Skeletal muscle tissue (tissue), 4 donors: Measurements from ENCODE around the gene METTL21C. TPM values are rescaled to one million over a fixed set of nuclear protein-coding genes. Genes with fewer than 3 reads are reported as not detected.

ENCODE experiments used
- H3K27ac ChIP-seq: one replicate; pipeline ENCODE4 v1.7.0; 2013; ENCODE audit warnings: mild to moderate bottlenecking, low read depth, low read length, inconsistent platforms
- H3K27me3 ChIP-seq, 3 donors: one replicate each; pipeline ENCODE4 v1.7.0; 2013; ENCODE audit warnings: low read length in 3 of 3; ENCODE audit not compliant: control insufficient read depth in 3 of 3, insufficient read depth in 3 of 3
- H3K36me3 ChIP-seq, 3 donors: one replicate each; pipeline ENCODE4 v1.7.0; 2013; ENCODE audit warnings: low read length in 3 of 3; ENCODE audit not compliant: control insufficient read depth in 3 of 3, insufficient read depth in 3 of 3
- H3K4me1 ChIP-seq, 3 donors: one replicate each; pipeline ENCODE4 v1.7.0; 2013; ENCODE audit warnings: low read length in 3 of 3, mild to moderate bottlenecking in 3 of 3; ENCODE audit not compliant: control insufficient read depth in 3 of 3, insufficient read depth in 3 of 3
- H3K4me3 ChIP-seq, 3 donors: one replicate each; pipeline ENCODE4 v1.7.0; 2013; ENCODE audit warnings: low read length in 3 of 3
- H3K9ac ChIP-seq, 3 donors: one replicate each; pipeline ENCODE4 v1.7.0; 2013; ENCODE audit warnings: low read length in 3 of 3, mild to moderate bottlenecking in 3 of 3, moderate library complexity in 2 of 3, low read depth in 1 of 3
- H3K9me3 ChIP-seq, 3 donors: one replicate each; pipeline ENCODE4 v1.7.0; 2013; ENCODE audit warnings: low read length in 3 of 3; ENCODE audit not compliant: control insufficient read depth in 3 of 3
- total RNA-seq: library from RNA; depleted of rRNA; stranded (reverse); fragments of >200 nt; gene quantifications from one replicate; pipeline ENCODE4 v1.2.3, GENCODE V29; 2014
- donor health status: Osteomylitis.

METTL21C gene
- total RNA-seq, 1 donor from 2014 or later = 29.7 TPM

- no peaks in the 10 kb centered on the region for H3K9me3 ChIP-seq
- H3K27ac ChIP-seq = no peak overlapping the region
- H3K9ac ChIP-seq = no peak overlapping the region
- peaks cover 0 to 3% (median 0%) of the 10 kb centered on the region in 3 donors for H3K27me3 ChIP-seq
- no peak overlapping the region for H3K4me3 ChIP-seq
- H3K4me1 ChIP-seq = peaks cover 5 to 12% (median 11%) of the 10 kb centered on the region in 3 donors
- H3K36me3 ChIP-seq = no peaks in the 10 kb centered on the region
Observed at GRCh38 chr13:102687520-102687919, 7.3 kb downstream of the METTL21C start.

GRCh38 chr13:102686024-102686423 is 8.8 kb downstream of the METTL21C start:
- Histone ChIP-seq H3K9me3 (no peaks in the 10 kb centered on the region), H3K36me3 (no peaks in the 10 kb centered on the region), H3K27ac (no peak overlapping the region), H3K27me3 (peaks cover 0 to 3% (median 0%) of the 10 kb centered on the region in 3 donors), H3K4me1 (peaks cover 0 to 7% (median 7%) of the 10 kb centered on the region in 3 donors), H3K4me3 (no peak overlapping the region), H3K9ac (no peak overlapping the region)

- Histone ChIP-seq H3K4me1 (peaks cover 0 to 9% (median 6%) of the 10 kb centered on the region in 3 donors), H3K9me3 (no peaks in the 10 kb centered on the region), H3K36me3 (peaks cover 0 to 9% (median 6%) of the 10 kb centered on the region in 3 donors), H3K27me3 (peaks cover 0 to 2% (median 0%) of the 10 kb centered on the region in 3 donors), H3K27ac (no peak overlapping the region), H3K9ac (no peak overlapping the region), H3K4me3 (no peak overlapping the region)
Observed at GRCh38 chr13:102683637-102684036, 11.2 kb downstream of the METTL21C start.

- H3K36me3 ChIP-seq = peaks cover 0 to 9% (median 6%) of the 10 kb centered on the region in 3 donors
- H3K9me3 ChIP-seq = no peaks in the 10 kb centered on the region
- H3K9ac ChIP-seq = no peak overlapping the region
- peaks cover 2 to 8% (median 8%) of the 10 kb centered on the region in 3 donors for H3K4me1 ChIP-seq
- no peak overlapping the region for H3K27ac ChIP-seq
- H3K27me3 ChIP-seq = no peaks in the 10 kb centered on the region
- no peak overlapping the region for H3K4me3 ChIP-seq
Observed at GRCh38 chr13:102682727-102683126, 12.1 kb downstream of the METTL21C start.

- H3K27ac ChIP-seq = no peak overlapping the region
- H3K4me1 ChIP-seq = peaks cover 8 to 13% (median 12%) of the 10 kb centered on the region in 3 donors
- peaks cover 0 to 12% (median 9%) of the 10 kb centered on the region in 3 donors for H3K36me3 ChIP-seq
- no peak overlapping the region for H3K4me3 ChIP-seq
- no peaks in the 10 kb centered on the region for H3K9me3 ChIP-seq
- H3K9ac ChIP-seq = no peak overlapping the region
- no peaks in the 10 kb centered on the region for H3K27me3 ChIP-seq
Observed at GRCh38 chr13:102682211-102682610, 12.6 kb downstream of the METTL21C start.

GRCh38 chr13:102680842-102681740 is 13.8 kb downstream of the METTL21C start:
- Histone ChIP-seq H3K9ac (no peak overlapping the region), H3K4me3 (no peak overlapping the region), H3K27me3 (no peaks in the 10 kb centered on the region), H3K4me1 (peaks cover 12 to 15% (median 14%) of the 10 kb centered on the region in 3 donors), H3K27ac (no peak overlapping the region), H3K36me3 (peaks cover 0 to 14% (median 9%) of the 10 kb centered on the region in 3 donors), H3K9me3 (no peaks in the 10 kb centered on the region)

DNA sequence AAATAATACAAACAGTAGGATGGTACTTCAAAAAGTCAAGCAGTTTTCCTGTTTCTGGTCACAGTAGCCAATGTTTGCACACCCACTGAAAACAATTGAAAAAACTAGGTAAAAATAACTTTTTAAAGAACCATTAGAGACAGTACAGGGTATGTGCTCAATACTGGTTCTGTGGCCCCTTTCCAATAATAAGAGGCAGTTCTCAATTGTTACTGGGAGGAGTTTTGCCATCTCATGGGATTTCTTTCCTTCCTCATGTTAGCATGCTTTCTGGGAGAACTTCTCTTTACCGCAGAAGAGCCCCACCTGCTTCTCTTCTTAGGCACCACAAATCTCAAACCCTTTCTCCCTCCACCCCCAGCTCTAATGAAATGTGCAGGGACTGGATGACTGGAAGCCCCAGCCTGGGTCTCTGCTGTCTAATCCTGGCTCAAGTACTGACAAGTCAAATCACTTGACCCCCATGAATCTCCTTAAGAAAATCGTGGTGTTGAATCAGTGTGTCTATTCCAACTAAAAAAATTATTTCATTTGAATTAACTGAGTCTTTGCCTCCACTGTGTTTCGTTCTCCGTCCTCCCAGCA is 14.6 kb downstream of the METTL21C start:
- Histone ChIP-seq H3K36me3 (peaks cover 0 to 14% (median 9%) of the 10 kb centered on the region in 3 donors), H3K9me3 (no peaks in the 10 kb centered on the region), H3K27ac (no peak overlapping the region), H3K27me3 (no peaks in the 10 kb centered on the region), H3K4me1 (peaks cover 14 to 15% (median 15%) of the 10 kb centered on the region in 3 donors), H3K9ac (no peak overlapping the region), H3K4me3 (no peak overlapping the region)

GRCh38 chr13:102679449-102680132 is 15.3 kb downstream of the METTL21C start:
- Histone ChIP-seq H3K4me3 (no peak overlapping the region), H3K9me3 (no peaks in the 10 kb centered on the region), H3K27me3 (no peaks in the 10 kb centered on the region), H3K27ac (no peak overlapping the region), H3K9ac (no peak overlapping the region), H3K4me1 (peaks cover 15 to 17% (median 15%) of the 10 kb centered on the region in 3 donors), H3K36me3 (peaks cover 0 to 14% (median 9%) of the 10 kb centered on the region in 3 donors)

DNA sequence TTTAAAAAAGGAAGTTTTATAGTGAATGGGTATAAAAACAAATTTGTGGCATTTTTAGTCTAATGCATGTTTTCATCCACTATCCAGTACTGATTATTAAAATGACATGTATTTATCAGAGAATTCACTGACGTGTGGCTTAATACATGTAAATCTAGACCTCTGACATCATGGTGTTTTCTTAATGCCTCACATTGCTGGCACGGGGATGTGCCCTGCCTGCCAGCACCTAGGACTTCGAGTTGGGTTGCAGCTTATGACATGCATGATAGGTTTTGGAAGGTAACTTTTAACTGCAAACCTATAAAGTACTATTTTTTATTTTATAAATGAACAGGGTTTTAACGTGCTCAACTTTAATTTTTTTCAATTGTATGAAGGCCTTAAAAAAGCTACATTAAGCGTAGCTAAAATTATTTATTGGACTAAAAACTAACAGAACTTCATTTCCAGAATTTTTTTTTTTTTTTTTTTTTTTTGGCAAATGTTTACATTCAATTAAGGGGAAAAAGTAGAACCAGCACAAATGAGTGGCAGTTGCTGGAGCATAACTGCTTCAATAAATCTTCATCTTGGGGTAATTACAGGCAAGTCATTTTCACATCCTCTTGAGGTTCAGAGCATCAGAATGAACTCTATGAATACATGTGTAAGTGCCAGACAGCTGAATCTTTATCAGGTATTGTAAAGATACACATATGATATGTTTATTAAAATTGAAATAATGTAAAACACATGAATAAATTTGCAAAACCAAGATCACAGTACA is 16.3 kb downstream of the METTL21C start:
- no peak overlapping the region for H3K9ac ChIP-seq
- no peaks in the 10 kb centered on the region for H3K27me3 ChIP-seq
- no peak overlapping the region for H3K27ac ChIP-seq
- no peaks in the 10 kb centered on the region for H3K9me3 ChIP-seq
- H3K36me3 ChIP-seq = peaks cover 0 to 14% (median 13%) of the 10 kb centered on the region in 3 donors
- H3K4me1 ChIP-seq = peaks cover 15 to 21% (median 20%) of the 10 kb centered on the region in 3 donors
- H3K4me3 ChIP-seq = no peak overlapping the region
